GM23248 (cell line): ENCODE data around the gene VSTM5. TPM values are rescaled to one million over a fixed set of nuclear protein-coding genes. Genes with fewer than 3 reads are reported as not detected.

Experiments used
- DNase-seq: peaks from one replicate; pipeline ENCODE4 v3.0.0-alpha.2; 2015
- H2AFZ ChIP-seq: fragments of 200-600 bp; sonication (generic); 2 replicates; pipeline ENCODE4 v1.6.1; 2016; ENCODE audit warnings: antibody characterized with exemption
- H3F3A ChIP-seq: fragments of 200-600 bp; sonication (generic); 2 replicates; pipeline ENCODE4 v1.6.1; 2016; ENCODE audit warnings: mild to moderate bottlenecking, antibody characterized with exemption, mixed run types; ENCODE audit not compliant: insufficient read depth
- H3K27ac ChIP-seq: fragments of 200-600 bp; sonication (generic); 2 replicates; pipeline ENCODE4 v1.5.1; 2016; ENCODE audit warnings: mild to moderate bottlenecking
- H3K27me3 ChIP-seq: fragments of 200-600 bp; sonication (generic); replicated peaks from 2 replicates; pipeline ENCODE4 v1.6.1; 2016; ENCODE audit warnings: mild to moderate bottlenecking; ENCODE audit not compliant: insufficient read depth
- H3K36me3 ChIP-seq: fragments of 200-600 bp; sonication (generic); 2 replicates; pipeline ENCODE4 v1.6.1; 2016; ENCODE audit warnings: low read depth, mild to moderate bottlenecking
- H3K4me1 ChIP-seq: fragments of 200-600 bp; sonication (generic); 2 replicates; pipeline ENCODE4 v1.6.1; 2016; ENCODE audit warnings: mild to moderate bottlenecking; ENCODE audit not compliant: insufficient read depth
- H3K4me2 ChIP-seq: fragments of 200-600 bp; sonication (generic); one replicate; pipeline ENCODE4 v1.6.1; 2016; ENCODE audit warnings: mild to moderate bottlenecking; ENCODE audit not compliant: unreplicated experiment
- H3K4me3 ChIP-seq: fragments of 200-600 bp; sonication (generic); 2 replicates; pipeline ENCODE4 v1.5.1; 2016; ENCODE audit warnings: mild to moderate bottlenecking
- H3K79me2 ChIP-seq: fragments of 200-600 bp; sonication (generic); 2 replicates; pipeline ENCODE4 v1.6.1; 2016; ENCODE audit warnings: mild to moderate bottlenecking; ENCODE audit not compliant: insufficient read depth
- H3K9ac ChIP-seq: fragments of 200-600 bp; sonication (generic); 2 replicates; pipeline ENCODE4 v1.6.1; 2016; ENCODE audit warnings: mild to moderate bottlenecking
- H3K9me2 ChIP-seq: fragments of 200-600 bp; sonication (generic); 2 replicates; pipeline ENCODE4 v1.6.1; 2016; ENCODE audit warnings: mixed run types, mild to moderate bottlenecking, moderate library complexity; ENCODE audit not compliant: insufficient read depth
- H3K9me3 ChIP-seq: fragments of 200-600 bp; sonication (generic); one replicate; pipeline ENCODE4 v1.6.1; 2017; ENCODE audit warnings: low read depth
- H4K20me1 ChIP-seq: fragments of 200-600 bp; sonication (generic); 2 replicates; pipeline ENCODE4 v1.6.0; 2016; ENCODE audit not compliant: insufficient read depth
- EZH2 ChIP-seq: fragments of 200-600 bp; sonication (generic); IDR thresholded peaks from 2 replicates; pipeline ENCODE4 v1.6.1; 2018; ENCODE audit warnings: antibody characterized with exemption, mild to moderate bottlenecking; ENCODE audit not compliant: insufficient read depth, poor library complexity, severe bottlenecking
- EZH2phosphoT487 ChIP-seq: fragments of 200-600 bp; sonication (generic); IDR thresholded peaks from 2 replicates; pipeline ENCODE4 v1.6.1; 2018; ENCODE audit warnings: antibody characterized with exemption, moderate library complexity, mild to moderate bottlenecking, low read depth; ENCODE audit not compliant: insufficient read depth
- WGBS, 2 experiments: methylation state at CpG; one replicate each; pipeline ENCODE4 v1.1.6; 2015 to 2017; ENCODE audit warnings: low lambda C conversion rate in 2 of 2, low coverage in 1 of 2; ENCODE audit errors: missing lambda C conversion rate in 2 of 2; 5-methylcytosine and 5-hydroxymethylcytosine counted together
- in situ Hi-C: fragments of 300-500 bp; cut with MboI; formaldehyde crosslinking; loops from 2 replicates; pipeline ENCODE4 v1.15.0; 2020
- polyA plus RNA-seq: library from polyadenylated mRNA; unstranded; fragments of >200 nt; fragmentation: Nextera tagmentation; extraction: Ambion mirVana; gene quantifications from 2 replicates; pipeline ENCODE4 v1.2.1, GENCODE V29; 2016
- total RNA-seq: library from RNA; depleted of rRNA; stranded (reverse); fragments of >200 nt; shearing (Covaris generic); gene quantifications from 2 replicates; pipeline ENCODE4 v1.2.3, GENCODE V29; 2014

The VSTM5 gene
- total and polyA plus RNA-seq, 2 experiments from 2014 or later, result not detected

DNA sequence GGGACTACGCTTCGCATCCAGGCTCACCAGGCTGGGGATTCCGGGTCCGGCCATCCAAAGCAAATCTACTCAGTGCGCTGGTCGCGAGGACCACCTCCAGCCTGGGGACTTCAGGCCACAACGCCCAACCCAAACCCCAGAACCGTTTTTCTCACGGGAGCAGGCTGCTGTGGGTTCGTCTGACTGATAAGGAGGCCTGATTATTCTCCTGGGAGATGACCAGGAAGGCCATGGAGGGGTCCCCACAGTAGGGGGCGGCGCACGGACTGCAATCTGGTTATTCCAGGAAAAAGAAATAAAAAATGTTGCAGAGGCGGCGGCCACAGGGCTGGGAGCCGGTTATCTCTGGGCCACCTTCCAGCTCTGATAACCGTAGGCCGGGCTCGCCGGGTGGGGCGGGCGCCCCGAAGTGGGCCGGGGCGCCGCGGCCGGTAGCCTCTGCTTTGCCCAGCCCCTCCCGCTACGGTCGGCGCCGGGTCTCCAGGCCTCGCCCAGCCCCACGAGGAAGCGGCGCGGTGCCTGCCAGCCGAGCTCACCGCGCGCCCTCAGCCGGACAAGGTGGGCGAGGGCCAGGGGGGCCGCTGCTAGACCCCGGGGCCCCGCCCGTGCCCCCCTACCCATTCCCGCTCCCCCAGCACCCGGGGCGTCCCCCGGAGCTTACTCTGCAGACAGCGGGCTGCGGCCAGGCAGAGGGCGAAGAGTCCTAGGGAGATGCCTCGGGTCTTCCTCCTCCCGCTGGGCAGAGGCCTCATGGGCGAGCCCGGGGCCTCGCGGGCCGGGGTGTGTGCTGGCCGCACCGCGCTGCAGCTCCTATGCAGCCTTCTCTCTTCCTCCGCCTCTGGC is 446 bp downstream of the VSTM5 start:
- no peaks in the 10 kb centered on the region for H3K9me3 ChIP-seq
- no peaks in the 10 kb centered on the region for H3K9me2 ChIP-seq
- peak overlapping the region; percentile 55 for H3K9ac ChIP-seq
- peak overlapping the region; percentile 92 for H3K4me2 ChIP-seq
- H3K27me3 ChIP-seq, result 0 out of 2 replicates have a peak, but pooled peaks cover 7% of the 10 kb centered on the region
- H3K4me3 ChIP-seq, result peak overlapping the region; percentile 64
- no peaks in the 10 kb centered on the region for H4K20me1 ChIP-seq
- in situ Hi-C loops, result no loop called here
- H3K79me2 ChIP-seq, result no peaks in the 10 kb centered on the region
- H3K4me1 ChIP-seq, result peaks cover 3% of the 10 kb centered on the region; the same call in 1 of the 2 replicates
- no peak overlapping the region for H3K27ac ChIP-seq
- no peaks in the 10 kb centered on the region for H3F3A ChIP-seq
- WGBS, 2 experiments, result 19 to 21% methylated on average over 47 of the region's 67 CpGs
- DNase-seq, result peak; percentile 56
- H2AFZ ChIP-seq, result peak overlapping the region; percentile 84
- no peaks in the 10 kb centered on the region for H3K36me3 ChIP-seq
- no peak for TF ChIP-seq EZH2phosphoT487
- no peak for TF ChIP-seq EZH2

DNA sequence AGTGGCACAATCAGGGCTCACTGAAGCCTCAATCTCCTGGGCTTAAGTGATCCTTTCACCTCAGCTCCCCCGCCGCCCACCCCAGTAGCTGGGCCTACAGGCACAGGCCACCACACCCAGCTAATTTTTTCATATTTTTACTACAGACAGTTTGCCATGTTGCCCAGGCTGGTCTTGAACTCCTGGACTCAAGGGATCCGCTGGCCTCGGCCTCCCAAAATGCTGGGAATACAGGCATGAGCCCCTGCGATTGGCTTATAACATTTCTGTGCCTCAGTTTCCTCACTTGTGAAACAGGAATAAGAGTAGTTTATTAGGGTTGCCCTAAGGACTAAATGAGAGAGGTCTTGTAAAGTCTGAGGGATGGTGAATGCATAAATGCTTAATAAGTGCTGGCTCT is 1.2 kb downstream of the VSTM5 start:
- Histone ChIP-seq H3K36me3 (no peaks in the 10 kb centered on the region), H3K9me3 (no peaks in the 10 kb centered on the region), H3K27ac (no peak overlapping the region), H2AFZ (no peak overlapping the region), H3F3A (no peaks in the 10 kb centered on the region), H3K4me2 (no peak overlapping the region), H3K4me3 (no peak overlapping the region), H3K79me2 (no peaks in the 10 kb centered on the region), H3K9me2 (no peaks in the 10 kb centered on the region), H3K27me3 (0 out of 2 replicates have a peak, but pooled peaks cover 7% of the 10 kb centered on the region), H3K4me1 (peaks cover 3% of the 10 kb centered on the region; the same call in 1 of the 2 replicates), H4K20me1 (no peaks in the 10 kb centered on the region), H3K9ac (no peak overlapping the region)
- no peak for DNase-seq
- WGBS, 2 experiments, result 88 to 92% methylated on average over 5 of the region's 5 CpGs
- TF ChIP-seq EZH2 (no peak), EZH2phosphoT487 (no peak)
- in situ Hi-C loops, result no loop called here

DNA sequence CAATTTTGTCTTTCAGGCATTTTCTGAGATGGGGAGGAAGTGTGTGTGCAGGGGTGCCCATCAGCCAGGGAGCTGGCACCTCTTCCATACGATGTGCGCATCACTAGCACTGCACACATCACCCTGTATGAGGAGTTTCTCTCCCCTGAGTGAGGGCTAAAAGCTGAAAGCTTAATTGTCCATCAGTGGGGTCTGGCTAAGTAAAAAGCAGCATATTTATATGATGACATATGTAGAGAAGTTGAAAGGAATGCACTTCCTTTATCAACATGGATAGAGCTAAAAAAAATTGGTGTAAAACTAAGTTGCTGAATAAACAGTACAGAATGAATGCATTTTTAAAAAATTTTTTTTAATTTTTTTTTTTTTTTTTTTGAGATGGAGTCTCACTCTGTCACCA is 4.0 kb downstream of the VSTM5 start:
- Histone ChIP-seq H3K36me3 (no peaks in the 10 kb centered on the region), H3K79me2 (no peaks in the 10 kb centered on the region), H3K4me2 (no peak overlapping the region), H3K27ac (no peak overlapping the region), H4K20me1 (no peaks in the 10 kb centered on the region), H3F3A (no peaks in the 10 kb centered on the region), H2AFZ (no peak overlapping the region), H3K9ac (no peak overlapping the region), H3K9me3 (no peaks in the 10 kb centered on the region), H3K27me3 (no peaks in the 10 kb centered on the region), H3K4me1 (peaks cover 3% of the 10 kb centered on the region; the same call in 1 of the 2 replicates), H3K9me2 (no peaks in the 10 kb centered on the region), H3K4me3 (no peak overlapping the region)
- peak; percentile 20 for DNase-seq
- TF ChIP-seq EZH2phosphoT487, result no peak
- no peak for TF ChIP-seq EZH2
- in situ Hi-C loops, result no loop called here
- 90 to 97% methylated on average over 2 of the region's 2 CpGs for WGBS, 2 experiments

DNA sequence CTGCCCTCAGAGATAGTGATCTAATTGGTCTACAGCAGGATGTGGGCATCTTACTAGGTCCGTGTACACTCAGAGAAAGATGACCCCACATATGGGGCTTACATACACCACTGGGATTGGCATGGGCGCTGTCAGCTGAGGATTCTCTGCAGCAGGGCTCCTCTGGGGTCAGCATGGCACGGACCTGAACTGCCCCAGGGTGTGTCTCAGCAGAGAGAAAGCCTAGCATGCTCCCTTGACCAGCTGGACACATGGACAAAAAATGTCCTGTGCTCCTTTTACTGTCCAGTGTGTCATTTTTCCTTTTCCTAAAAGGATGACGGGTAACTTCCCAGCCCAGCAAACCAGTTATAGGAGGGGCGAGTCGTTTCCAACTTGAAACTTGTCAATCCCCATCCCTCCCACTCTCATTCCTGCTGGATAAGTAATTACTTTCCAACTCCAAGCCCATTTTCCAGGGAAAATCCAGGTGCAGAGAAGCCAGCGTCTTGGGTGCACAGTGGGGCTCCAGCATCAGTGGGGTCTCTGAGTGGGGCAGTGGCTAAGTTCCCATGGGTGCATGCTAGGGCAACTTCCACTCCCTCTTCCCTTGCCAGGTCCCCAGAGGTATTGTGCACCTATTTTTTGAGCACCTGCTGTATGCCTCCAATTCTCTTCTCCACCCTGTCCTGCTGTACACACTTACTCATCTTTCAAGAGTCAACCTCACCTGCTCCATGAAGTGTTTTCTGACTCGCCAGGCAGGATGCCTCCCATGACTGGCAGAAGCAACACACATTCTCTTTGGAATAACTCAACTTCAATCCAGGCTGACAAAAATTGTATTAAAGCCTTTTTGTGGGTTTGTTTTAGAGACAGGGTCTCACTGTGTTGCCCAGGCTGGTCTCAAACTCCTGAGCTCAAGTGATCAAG is 5.0 kb downstream of the VSTM5 start:
- Histone ChIP-seq H3K79me2 (no peaks in the 10 kb centered on the region), H3K9me2 (no peaks in the 10 kb centered on the region), H3K4me1 (peaks cover 3% of the 10 kb centered on the region; the same call in 1 of the 2 replicates), H3F3A (peaks cover under 1% of the 10 kb centered on the region; the same call in 1 of the 2 replicates), H3K4me2 (no peak overlapping the region), H3K27me3 (no peaks in the 10 kb centered on the region), H3K9me3 (no peaks in the 10 kb centered on the region), H3K4me3 (no peak overlapping the region), H3K9ac (no peak overlapping the region), H3K27ac (no peak overlapping the region), H2AFZ (no peak overlapping the region), H3K36me3 (no peaks in the 10 kb centered on the region), H4K20me1 (no peaks in the 10 kb centered on the region)
- in situ Hi-C loops, result no loop called here
- DNase-seq, result peak; percentile 20
- TF ChIP-seq EZH2 (no peak), EZH2phosphoT487 (no peak)
- 76 to 83% methylated on average over 8 of the region's 8 CpGs for WGBS, 2 experiments
